AG10803 (cell line): Measurements from ENCODE around the gene UTF1.
"Not testable (repeated sequence)": the region's sequence is repeated elsewhere in the genome, so short reads cannot be mapped to it uniquely, and the experiment has no call there.

ENCODE experiments used
- DNase-seq: peaks from one replicate; pipeline ENCODE4 v3.0.0; 2010; ENCODE audit warnings: low read depth
- H3K4me3 ChIP-seq: 2 replicates; pipeline ENCODE4 v1.5.1; 2011; ENCODE audit warnings: mild to moderate bottlenecking, low read length, control low read depth
- TF ChIP-seq, protein P1 (sequence below): conservative IDR thresholded peaks from 2 replicates; pipeline ENCODE4 v1.5.1; 2011; ENCODE audit warnings: mild to moderate bottlenecking, low read length, control low read depth, inconsistent platforms

Gene UTF1

GRCh38 chr10:133260895-133261725 lies 31.1 kb downstream of the UTF1 start:
- peak; percentile 33 for DNase-seq
- H3K4me3 ChIP-seq: peak overlapping the region; percentile 57
- TF ChIP-seq, protein P1, sequence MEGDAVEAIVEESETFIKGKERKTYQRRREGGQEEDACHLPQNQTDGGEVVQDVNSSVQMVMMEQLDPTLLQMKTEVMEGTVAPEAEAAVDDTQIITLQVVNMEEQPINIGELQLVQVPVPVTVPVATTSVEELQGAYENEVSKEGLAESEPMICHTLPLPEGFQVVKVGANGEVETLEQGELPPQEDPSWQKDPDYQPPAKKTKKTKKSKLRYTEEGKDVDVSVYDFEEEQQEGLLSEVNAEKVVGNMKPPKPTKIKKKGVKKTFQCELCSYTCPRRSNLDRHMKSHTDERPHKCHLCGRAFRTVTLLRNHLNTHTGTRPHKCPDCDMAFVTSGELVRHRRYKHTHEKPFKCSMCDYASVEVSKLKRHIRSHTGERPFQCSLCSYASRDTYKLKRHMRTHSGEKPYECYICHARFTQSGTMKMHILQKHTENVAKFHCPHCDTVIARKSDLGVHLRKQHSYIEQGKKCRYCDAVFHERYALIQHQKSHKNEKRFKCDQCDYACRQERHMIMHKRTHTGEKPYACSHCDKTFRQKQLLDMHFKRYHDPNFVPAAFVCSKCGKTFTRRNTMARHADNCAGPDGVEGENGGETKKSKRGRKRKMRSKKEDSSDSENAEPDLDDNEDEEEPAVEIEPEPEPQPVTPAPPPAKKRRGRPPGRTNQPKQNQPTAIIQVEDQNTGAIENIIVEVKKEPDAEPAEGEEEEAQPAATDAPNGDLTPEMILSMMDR: no peak

GRCh38 chr10:133261726-133262325 lies 31.8 kb downstream of the UTF1 start:
- peak; percentile 60 for DNase-seq
- TF ChIP-seq, protein P1: no peak
- peak overlapping the region; percentile 57 for H3K4me3 ChIP-seq

- TF ChIP-seq, protein P1: no peak
- no peak for DNase-seq
- H3K4me3 ChIP-seq: no peak overlapping the region
These were observed 32.7 kb downstream of the UTF1 start for GRCh38 chr10:133262696-133263095.

- no peak overlapping the region for H3K4me3 ChIP-seq
- TF ChIP-seq, protein P1: no peak
- DNase-seq: no peak
These were observed 33.7 kb downstream of the UTF1 start for GRCh38 chr10:133263674-133264073.

DNA sequence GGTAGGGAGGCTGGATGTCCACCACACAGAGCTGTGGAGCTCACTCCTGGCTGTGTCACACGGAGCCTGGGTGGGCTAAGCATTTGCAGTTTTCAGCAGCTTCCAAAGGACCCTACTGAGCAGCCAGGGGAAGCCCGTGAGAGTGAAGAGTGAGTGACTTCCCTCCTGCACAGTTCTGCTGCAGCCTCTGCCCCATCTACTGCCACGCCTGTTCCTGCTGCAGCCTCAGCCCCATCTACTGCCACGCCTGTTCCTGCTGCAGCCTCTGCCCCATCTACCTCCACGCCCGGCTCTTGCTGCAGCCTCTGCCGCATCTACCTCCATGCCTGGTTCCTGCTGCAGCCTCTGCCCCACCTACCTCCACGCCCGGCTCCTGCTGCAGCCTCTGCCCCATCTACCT lies 34.4 kb downstream of the UTF1 start:
- H3K4me3 ChIP-seq: no peak overlapping the region
- DNase-seq: no peak
- TF ChIP-seq, protein P1: no peak

- not testable (repeated sequence) for H3K4me3 ChIP-seq, DNase-seq
These were observed 35.0 kb downstream of the UTF1 start for GRCh38 chr10:133265052-133265451.

GRCh38 chr10:133266056-133266795 lies 36.2 kb downstream of the UTF1 start:
- H3K4me3 ChIP-seq: no peak overlapping the region
- TF ChIP-seq, protein P1: no peak
- DNase-seq: no peak
